ENCODE results near the gene SSU72.

GRCh38 chr1:1562556-1563195 is 12.0 kb downstream of the SSU72 start:
- TF ChIP-seq, protein P1, sequence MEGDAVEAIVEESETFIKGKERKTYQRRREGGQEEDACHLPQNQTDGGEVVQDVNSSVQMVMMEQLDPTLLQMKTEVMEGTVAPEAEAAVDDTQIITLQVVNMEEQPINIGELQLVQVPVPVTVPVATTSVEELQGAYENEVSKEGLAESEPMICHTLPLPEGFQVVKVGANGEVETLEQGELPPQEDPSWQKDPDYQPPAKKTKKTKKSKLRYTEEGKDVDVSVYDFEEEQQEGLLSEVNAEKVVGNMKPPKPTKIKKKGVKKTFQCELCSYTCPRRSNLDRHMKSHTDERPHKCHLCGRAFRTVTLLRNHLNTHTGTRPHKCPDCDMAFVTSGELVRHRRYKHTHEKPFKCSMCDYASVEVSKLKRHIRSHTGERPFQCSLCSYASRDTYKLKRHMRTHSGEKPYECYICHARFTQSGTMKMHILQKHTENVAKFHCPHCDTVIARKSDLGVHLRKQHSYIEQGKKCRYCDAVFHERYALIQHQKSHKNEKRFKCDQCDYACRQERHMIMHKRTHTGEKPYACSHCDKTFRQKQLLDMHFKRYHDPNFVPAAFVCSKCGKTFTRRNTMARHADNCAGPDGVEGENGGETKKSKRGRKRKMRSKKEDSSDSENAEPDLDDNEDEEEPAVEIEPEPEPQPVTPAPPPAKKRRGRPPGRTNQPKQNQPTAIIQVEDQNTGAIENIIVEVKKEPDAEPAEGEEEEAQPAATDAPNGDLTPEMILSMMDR (IDR thresholded peaks at IDR 0.05): no peak
- TF ChIP-seq POLR2A (IDR thresholded peaks at IDR 0.05): no peak
- no peak for TF ChIP-seq EP300 (IDR thresholded peaks at IDR 0.05)

All from tibial nerve (tissue), 4 donors.